GM23338 (cell line): ENCODE measurements around the gene MAN1C1. TPM values are rescaled to one million over a fixed set of nuclear protein-coding genes. Genes with fewer than 3 reads are reported as not detected.
A peak's percentile ranks its signal among the peaks of the same experiment; 100 is the strongest.

Experiments
- ATAC-seq: fragments of 200-7000 bp; cut with Tn5 transposase; 3 replicates; pipeline ENCODE4 v1.9.1; 2020
- DNase-seq: peaks from one replicate; pipeline ENCODE4 v3.0.0-alpha.2; 2015; ENCODE audit warnings: low spot score
- H2AFZ ChIP-seq: fragments of 200-600 bp; sonication (generic); 2 replicates; pipeline ENCODE4 v1.8.0; 2016; ENCODE audit warnings: antibody characterized with exemption, mild to moderate bottlenecking, moderate library complexity
- H3F3A ChIP-seq: fragments of 200-600 bp; sonication (generic); replicated peaks from 2 replicates; pipeline ENCODE4 v1.8.0; 2017; ENCODE audit warnings: antibody characterized with exemption, mixed run types, low read depth
- H3K27ac ChIP-seq: fragments of 200-600 bp; sonication (generic); 2 replicates; pipeline ENCODE4 v1.6.1; 2016; ENCODE audit warnings: low read depth
- H3K27me3 ChIP-seq: fragments of 200-600 bp; sonication (generic); 2 replicates; pipeline ENCODE4 v1.8.0; 2016; ENCODE audit warnings: mild to moderate bottlenecking, mixed run types, moderate library complexity; ENCODE audit not compliant: insufficient read depth
- H3K36me3 ChIP-seq: fragments of 200-600 bp; sonication (generic); 2 replicates; pipeline ENCODE4 v1.8.0; 2016; ENCODE audit warnings: mild to moderate bottlenecking; ENCODE audit not compliant: insufficient read depth
- H3K4me1 ChIP-seq: fragments of 200-600 bp; sonication (generic); 2 replicates; pipeline ENCODE4 v1.8.0; 2016; ENCODE audit warnings: mild to moderate bottlenecking, moderate library complexity; ENCODE audit not compliant: insufficient read depth
- H3K4me2 ChIP-seq: fragments of 200-600 bp; sonication (generic); 2 replicates; pipeline ENCODE4 v1.7.1; 2017; ENCODE audit warnings: mixed run types
- H3K4me3 ChIP-seq: fragments of 200-600 bp; sonication (generic); 2 replicates; pipeline ENCODE4 v1.6.1; 2016; ENCODE audit warnings: mixed run types
- H3K79me2 ChIP-seq: fragments of 200-600 bp; sonication (generic); replicated peaks from 2 replicates; pipeline ENCODE4 v1.8.0; 2017; ENCODE audit warnings: mild to moderate bottlenecking; ENCODE audit not compliant: insufficient read depth
- H3K9me2 ChIP-seq: fragments of 200-600 bp; sonication (generic); 2 replicates; pipeline ENCODE4 v1.8.0; 2017; ENCODE audit not compliant: insufficient read depth
- H4K20me1 ChIP-seq: fragments of 200-600 bp; sonication (generic); replicated peaks from 2 replicates; pipeline ENCODE4 v1.8.0; 2017; ENCODE audit warnings: mild to moderate bottlenecking; ENCODE audit not compliant: insufficient read depth
- H3K27ac Mint-ChIP-seq: 2 replicates; pipeline ENCODE4 v1.8.0; 2020; ENCODE audit warnings: inconsistent platforms, mild to moderate bottlenecking, moderate library complexity, mixed read lengths
- H3K27me3 Mint-ChIP-seq: 3 replicates; pipeline ENCODE4 v1.8.0; 2022; ENCODE audit warnings: low read depth, mild to moderate bottlenecking, moderate library complexity, mixed read lengths, inconsistent platforms; ENCODE audit not compliant: insufficient read depth, poor library complexity
- H3K36me3 Mint-ChIP-seq: 3 replicates; pipeline ENCODE4 v1.8.0; 2021; ENCODE audit warnings: low read depth, mild to moderate bottlenecking, inconsistent platforms, moderate library complexity, mixed read lengths
- H3K4me1 Mint-ChIP-seq: 3 replicates; pipeline ENCODE4 v1.8.0; 2020; ENCODE audit warnings: mild to moderate bottlenecking, inconsistent platforms, mixed read lengths
- H3K4me3 Mint-ChIP-seq: 3 replicates; pipeline ENCODE4 v1.8.0; 2021; ENCODE audit warnings: moderate library complexity, mild to moderate bottlenecking, inconsistent platforms, mixed read lengths
- H3K9me3 Mint-ChIP-seq: 3 replicates; pipeline ENCODE4 v1.8.0; 2020; ENCODE audit warnings: moderate library complexity, mild to moderate bottlenecking, inconsistent platforms, mixed read lengths
- CREB1 ChIP-seq: fragments of 250-450 bp; sonication (Bioruptor Pico); IDR thresholded peaks from 2 replicates; pipeline ENCODE4 v1.5.0; 2020; ENCODE audit warnings: low read depth, mild to moderate bottlenecking, moderate library complexity
- CTCF ChIP-seq, 2 experiments: fragments of 200-600 bp in 1 of 2; sonication (generic) in 1 of 2; conservative IDR thresholded peaks; 2 replicates each; pipeline versions ENCODE4 v1.5.1 to v1.6.1; 2016 to 2017; ENCODE audit warnings: antibody characterized with exemption in 2 of 2, low read depth in 2 of 2, mild to moderate bottlenecking in 2 of 2, moderate library complexity in 1 of 2
- ETS1 ChIP-seq: IDR thresholded peaks from 2 replicates; pipeline ENCODE4 v1.6.1; 2016; ENCODE audit warnings: antibody characterized with exemption
- EZH2 ChIP-seq: fragments of 200-600 bp; sonication (generic); IDR thresholded peaks from one replicate; pipeline ENCODE4 v1.8.0; 2017; ENCODE audit warnings: antibody characterized with exemption, mild to moderate bottlenecking, low read depth; ENCODE audit not compliant: unreplicated experiment
- EZH2phosphoT487 ChIP-seq: fragments of 200-600 bp; sonication (generic); IDR thresholded peaks from one replicate; pipeline ENCODE4 v1.8.1; 2018; ENCODE audit warnings: antibody characterized with exemption; ENCODE audit not compliant: unreplicated experiment
- JUNB ChIP-seq: IDR thresholded peaks from one replicate; pipeline ENCODE4 v1.6.1; 2016; ENCODE audit warnings: antibody characterized with exemption; ENCODE audit not compliant: unreplicated experiment
- NANOG ChIP-seq: IDR thresholded peaks from 2 replicates; pipeline ENCODE4 v1.6.1; 2016; ENCODE audit warnings: antibody characterized with exemption, borderline replicate concordance
- POLR2AphosphoS5 ChIP-seq: IDR thresholded peaks from 2 replicates; pipeline ENCODE4 v1.6.1; 2016; ENCODE audit warnings: antibody characterized with exemption, low read depth
- REST ChIP-seq: IDR thresholded peaks from one replicate; pipeline ENCODE4 v1.6.1; 2018; ENCODE audit warnings: antibody characterized with exemption; ENCODE audit not compliant: unreplicated experiment
- STAT1 ChIP-seq: IDR thresholded peaks from one replicate; pipeline ENCODE4 v1.6.1; 2016; ENCODE audit warnings: antibody characterized with exemption; ENCODE audit not compliant: unreplicated experiment
- ZNF114 ChIP-seq: fragments of 250-450 bp; sonication (Bioruptor Pico); IDR thresholded peaks from 2 replicates; pipeline ENCODE4 v1.5.0; 2020; ENCODE audit warnings: mild to moderate bottlenecking, moderate library complexity
- ZNF331 ChIP-seq: fragments of 250-450 bp; sonication (Bioruptor Pico); IDR thresholded peaks from 2 replicates; pipeline ENCODE4 v1.5.0; 2020; ENCODE audit warnings: low read depth, mild to moderate bottlenecking, moderate library complexity
- polyA plus RNA-seq: library from polyadenylated mRNA; unstranded; fragments of >200 nt; fragmentation: Nextera tagmentation; extraction: Ambion mirVana; gene quantifications from 2 replicates; pipeline ENCODE4 v1.2.1, GENCODE V29; 2016
- total RNA-seq: library from RNA; depleted of rRNA; stranded (reverse); fragments of >200 nt; shearing (Covaris generic); gene quantifications from 2 replicates; pipeline ENCODE4 v1.2.3, GENCODE V29; 2014

MAN1C1 gene
- total and polyA plus RNA-seq, 2 experiments from 2014 or later = 5.4 to 13.6 TPM

GRCh38 chr1:25795211-25795610 lies 178.6 kb downstream of the MAN1C1 start (continued):
- TF ChIP-seq POLR2AphosphoS5 = no peak

- peaks cover 3% of the 10 kb centered on the region for H3K4me1 ChIP-seq
- Mint-ChIP-seq H3K4me3 (peak overlapping the region; percentile 25; the same call in 1 of the 3 replicates), H3K36me3 (peaks cover 5% of the 10 kb centered on the region; the same call in 1 of the 3 replicates), H3K27ac (peak overlapping the region; percentile 29; the same call in 1 of the 2 replicates), H3K9me3 (no peaks in the 10 kb centered on the region), H3K4me1 (peaks cover 28% of the 10 kb centered on the region), H3K27me3 (peaks cover 20% of the 10 kb centered on the region)
- no peaks in the 10 kb centered on the region for H3K27me3 ChIP-seq
- H3F3A ChIP-seq = peaks cover 5% of the 10 kb centered on the region; the same call in 1 of the 2 replicates
- 0 out of 2 replicates have a peak overlapping the region, but pooled peaks have one; percentile 1 for H3K4me2 ChIP-seq
- no peaks in the 10 kb centered on the region for H3K79me2 ChIP-seq
- no peak for TF ChIP-seq ZNF114 (CRISPR knock-in tag)
- TF ChIP-seq ETS1 = no peak
- TF ChIP-seq CTCF (conservative IDR thresholded peaks at IDR 0.05; ENCODE audit: low read depth in 2 of 2) = no peak
- TF ChIP-seq CREB1 (CRISPR knock-in tag) = no peak
- no peak for TF ChIP-seq EZH2
- no peak for TF ChIP-seq STAT1
- no peak for TF ChIP-seq ZNF331 (CRISPR knock-in tag)
- no peak for TF ChIP-seq EZH2phosphoT487
- TF ChIP-seq REST = no peak
- TF ChIP-seq JUNB = no peak
- TF ChIP-seq POLR2AphosphoS5 = no peak
- no peak for TF ChIP-seq NANOG
- H3K4me3 ChIP-seq = no peak overlapping the region
- peak; percentile 17 for ATAC-seq
- H4K20me1 ChIP-seq = no peaks in the 10 kb centered on the region
- DNase-seq = no peak
- no peaks in the 10 kb centered on the region for H3K36me3 ChIP-seq
- H3K27ac ChIP-seq = peak overlapping the region; percentile 29; the same call in 1 of the 2 replicates
- peak overlapping the region; percentile 85 for H2AFZ ChIP-seq
- no peaks in the 10 kb centered on the region for H3K9me2 ChIP-seq
Observed at GRCh38 chr1:25795946-25796810, 179.6 kb downstream of the MAN1C1 start.
